K562 (cell line): Measurements from ENCODE around the gene CSNK1D. TPM values are rescaled to one million over a fixed set of nuclear protein-coding genes. Genes with fewer than 3 reads are reported as not detected.

ENCODE experiments used
- ASH1L ChIP-seq: fragments of 450-650 bp; IDR thresholded peaks from 2 replicates; pipeline ENCODE4 v1.6.1; 2018; ENCODE audit warnings: borderline replicate concordance, mild to moderate bottlenecking, low read depth; ENCODE audit not compliant: partially characterized antibody
- BHLHE40 ChIP-seq: IDR thresholded peaks from 2 replicates; pipeline ENCODE4 v1.6.1; 2011; ENCODE audit warnings: low read length, improper control_type of control experiment
- CBFB ChIP-seq: sonication (generic); formaldehyde crosslinking; IDR thresholded peaks from 2 replicates; pipeline ENCODE4 v1.4.0; 2020; ENCODE audit warnings: mild to moderate bottlenecking, missing genetic modification reagents
- EHMT2 ChIP-seq: fragments of 450-650 bp; IDR thresholded peaks from 2 replicates; pipeline ENCODE4 v1.6.1; 2018; ENCODE audit warnings: antibody characterized with exemption
- HOXB6 ChIP-seq: fragments of 250-450 bp; sonication (Bioruptor Pico); IDR thresholded peaks from 2 replicates; pipeline ENCODE4 v1.5.1; 2022; ENCODE audit warnings: mild to moderate bottlenecking, borderline replicate concordance
- LEF1 ChIP-seq: fragments of 450-650 bp; IDR thresholded peaks from 2 replicates; pipeline ENCODE4 v1.6.1; 2016; ENCODE audit warnings: mild to moderate bottlenecking
- MTA2 ChIP-seq: fragments of 450-650 bp; IDR thresholded peaks from 2 replicates; pipeline ENCODE4 v1.6.1; 2016; ENCODE audit warnings: low read depth
- NFIC ChIP-seq: fragments of 450-650 bp; IDR thresholded peaks from 2 replicates; pipeline ENCODE4 v1.6.1; 2017; ENCODE audit warnings: mild to moderate bottlenecking, inconsistent platforms
- NRF1 ChIP-seq, 2 experiments: fragments of 450-650 bp; IDR thresholded peaks in 1 of 2; conservative IDR thresholded peaks in 1 of 2; 2 replicates each; pipeline ENCODE4 v1.6.1; 2014; ENCODE audit warnings: mild to moderate bottlenecking in 2 of 2
- PTTG1 ChIP-seq: fragments of 450-650 bp; IDR thresholded peaks from 2 replicates; pipeline ENCODE4 v1.6.1; 2016; ENCODE audit warnings: low read depth, mild to moderate bottlenecking, missing genetic modification characterization, missing compliant biosample characterization
- RBM17 ChIP-seq: fragments of 200-400 bp; formaldehyde crosslinking; IDR thresholded peaks from 2 replicates; pipeline ENCODE4 v1.6.1; 2017; ENCODE audit warnings: low read depth, mild to moderate bottlenecking, low read length, borderline replicate concordance
- SMARCA4 ChIP-seq: fragments of 450-650 bp; IDR thresholded peaks from 2 replicates; pipeline ENCODE4 v1.6.1; 2016
- SMC3 ChIP-seq: conservative IDR thresholded peaks from 2 replicates; pipeline ENCODE4 v1.6.1; 2011; ENCODE audit warnings: low read depth, low read length, improper control_type of control experiment; ENCODE audit not compliant: insufficient read depth
- U2AF1 ChIP-seq: fragments of 200-400 bp; formaldehyde crosslinking; optimal IDR thresholded peaks from 2 replicates; pipeline ENCODE3; 2017; ENCODE audit warnings: mild to moderate bottlenecking, low read depth, low read length, moderate library complexity
- ZNF12 ChIP-seq: sonication (generic); formaldehyde crosslinking; IDR thresholded peaks from 2 replicates; pipeline ENCODE4 v1.4.0; 2020; ENCODE audit warnings: mild to moderate bottlenecking, missing genetic modification reagents
- ZNF41 ChIP-seq: fragments of 250-450 bp; sonication (Bioruptor Pico); conservative IDR thresholded peaks from 2 replicates; pipeline ENCODE4 v1.4.0; 2020; ENCODE audit warnings: mild to moderate bottlenecking
- ZNF695 ChIP-seq: fragments of 450-650 bp; formaldehyde crosslinking; IDR thresholded peaks from 2 replicates; pipeline ENCODE4 v1.4.0; 2020; ENCODE audit warnings: mild to moderate bottlenecking, moderate library complexity
- ZNF79 ChIP-seq: fragments of 250-450 bp; sonication (Bioruptor Pico); IDR thresholded peaks from 2 replicates; pipeline ENCODE4 v1.4.0; 2020; ENCODE audit warnings: low read depth, mild to moderate bottlenecking, moderate library complexity
- polyA plus RNA-seq, 8 experiments: library from polyadenylated mRNA; depleted of rRNA in 4 of 8; stranded (reverse) in 5 of 8; unstranded in 3 of 8; fragments of >200 nt; fragmentation: Nextera tagmentation in 2 of 8; fragmentation: Illumina TruSeq in 1 of 8; extraction: Ambion mirVana in 2 of 8; extraction: Trizol in 1 of 8; gene quantifications; 2 replicates each; pipeline versions ENCODE4 v1.2.1 to v1.2.3, GENCODE V29; 2011 to 2014; ENCODE audit warnings: inconsistent platforms in 1 of 8, missing spikeins in 1 of 8
- total RNA-seq, 7 experiments: library from RNA; depleted of rRNA in 6 of 7; stranded (reverse); fragments of >200 nt in 6 of 7; fragmentation: Illumina TruSeq in 2 of 7; extraction: Trizol in 2 of 7; gene quantifications; 2 replicates each; pipeline versions ENCODE4 v1.2.1 to v1.2.3, GENCODE V29; 2011 to 2021; ENCODE audit warnings: low replicate concordance in 1 of 7
- TF ChIP-seq, protein P1 (sequence below): fragments of 200-800 bp; sonication (Bioruptor generic); IDR thresholded peaks from 2 replicates; pipeline ENCODE4 v1.6.1; 2017; ENCODE audit warnings: missing genetic modification characterization, missing compliant biosample characterization
- TF ChIP-seq, protein P2 (sequence below): sonication (generic); formaldehyde crosslinking; IDR thresholded peaks from 2 replicates; pipeline ENCODE4 v1.9.0; 2022; ENCODE audit warnings: mild to moderate bottlenecking, missing genetic modification reagents
- TF ChIP-seq, protein P3 (sequence below): sonication (generic); formaldehyde crosslinking; IDR thresholded peaks from 2 replicates; pipeline ENCODE4 v1.8.1; 2023; ENCODE audit warnings: mild to moderate bottlenecking, missing genetic modification reagents
- TF ChIP-seq, protein P4 (sequence below): fragments of 250-450 bp; sonication (Bioruptor Pico); IDR thresholded peaks from 2 replicates; pipeline ENCODE4 v1.5.0; 2022; ENCODE audit warnings: mild to moderate bottlenecking

Gene CSNK1D
- total and polyA plus RNA-seq, 9 of the 15 experiments (the other 6 are each of a cell fraction or from before 2014, with no cell fraction given) = 6.5 to 133 (median 41.3) TPM

DNA sequence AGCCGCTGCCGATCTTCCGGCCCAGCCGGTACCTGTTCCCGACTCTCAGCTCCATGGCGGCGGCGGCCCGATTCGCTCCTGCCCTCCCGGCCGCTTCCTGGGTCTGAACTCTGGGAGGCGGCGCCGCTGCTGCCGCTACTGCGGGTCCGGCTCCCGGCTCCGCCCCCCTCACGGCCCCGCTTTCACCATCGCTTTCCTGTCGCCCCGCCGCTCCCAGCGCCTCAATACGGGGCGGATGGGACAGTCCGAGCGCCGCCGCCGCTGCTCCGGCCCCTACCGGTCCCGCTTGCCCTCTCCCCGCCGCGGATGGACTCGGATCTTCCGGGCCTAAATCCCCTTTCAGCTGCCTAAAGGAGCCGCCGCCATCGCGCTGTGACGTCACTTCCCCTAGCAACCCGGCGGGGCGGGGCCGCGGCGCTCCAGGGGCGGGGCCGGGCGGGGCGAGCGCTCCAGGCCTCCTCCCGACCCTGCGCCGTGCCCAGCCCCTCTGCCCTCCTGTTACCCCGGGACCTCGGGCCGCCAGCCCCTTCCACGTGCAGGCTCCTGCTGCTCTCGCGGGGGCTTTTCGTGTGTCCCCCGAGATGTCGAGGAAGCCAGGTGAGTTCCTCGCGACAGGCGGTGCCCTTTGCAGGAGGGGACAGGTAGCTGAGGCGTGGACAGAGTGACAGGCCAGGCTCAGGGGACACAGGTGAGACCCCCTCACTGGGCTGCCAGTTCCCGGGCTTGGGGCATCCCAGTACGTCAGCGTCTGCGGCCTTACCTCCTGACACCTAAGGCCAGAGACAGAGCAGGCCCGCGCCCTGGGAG is at the start of gene CSNK1D (continued):
- peak; percentile 77 for TF ChIP-seq U2AF1
- no peak for TF ChIP-seq HOXB6 (CRISPR knock-in tag)
- no peak for TF ChIP-seq ZNF41 (CRISPR knock-in tag)
- no peak for TF ChIP-seq PTTG1 (tag)
- TF ChIP-seq RBM17 = no peak
- TF ChIP-seq, protein P1, sequence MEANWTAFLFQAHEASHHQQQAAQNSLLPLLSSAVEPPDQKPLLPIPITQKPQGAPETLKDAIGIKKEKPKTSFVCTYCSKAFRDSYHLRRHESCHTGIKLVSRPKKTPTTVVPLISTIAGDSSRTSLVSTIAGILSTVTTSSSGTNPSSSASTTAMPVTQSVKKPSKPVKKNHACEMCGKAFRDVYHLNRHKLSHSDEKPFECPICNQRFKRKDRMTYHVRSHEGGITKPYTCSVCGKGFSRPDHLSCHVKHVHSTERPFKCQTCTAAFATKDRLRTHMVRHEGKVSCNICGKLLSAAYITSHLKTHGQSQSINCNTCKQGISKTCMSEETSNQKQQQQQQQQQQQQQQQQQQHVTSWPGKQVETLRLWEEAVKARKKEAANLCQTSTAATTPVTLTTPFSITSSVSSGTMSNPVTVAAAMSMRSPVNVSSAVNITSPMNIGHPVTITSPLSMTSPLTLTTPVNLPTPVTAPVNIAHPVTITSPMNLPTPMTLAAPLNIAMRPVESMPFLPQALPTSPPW (CRISPR knock-in tag) = no peak; the same call in 1 of the 2 replicates
- TF ChIP-seq MTA2 = no peak
- TF ChIP-seq ZNF79 (CRISPR knock-in tag) = no peak
- no peak for TF ChIP-seq EHMT2
- peak; percentile 72 for TF ChIP-seq NFIC
- no peak for TF ChIP-seq ASH1L
- peak; percentile 55 to 57 for TF ChIP-seq NRF1 (conservative IDR thresholded peaks at IDR 0.05 in 1 of 2, IDR thresholded peaks at IDR 0.05 in 1 of 2)
- no peak for TF ChIP-seq ZNF12 (CRISPR knock-in tag)
- TF ChIP-seq, protein P2, sequence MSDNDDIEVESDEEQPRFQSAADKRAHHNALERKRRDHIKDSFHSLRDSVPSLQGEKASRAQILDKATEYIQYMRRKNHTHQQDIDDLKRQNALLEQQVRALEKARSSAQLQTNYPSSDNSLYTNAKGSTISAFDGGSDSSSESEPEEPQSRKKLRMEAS = no peak
- no peak for TF ChIP-seq ZNF695
- TF ChIP-seq, protein P3, sequence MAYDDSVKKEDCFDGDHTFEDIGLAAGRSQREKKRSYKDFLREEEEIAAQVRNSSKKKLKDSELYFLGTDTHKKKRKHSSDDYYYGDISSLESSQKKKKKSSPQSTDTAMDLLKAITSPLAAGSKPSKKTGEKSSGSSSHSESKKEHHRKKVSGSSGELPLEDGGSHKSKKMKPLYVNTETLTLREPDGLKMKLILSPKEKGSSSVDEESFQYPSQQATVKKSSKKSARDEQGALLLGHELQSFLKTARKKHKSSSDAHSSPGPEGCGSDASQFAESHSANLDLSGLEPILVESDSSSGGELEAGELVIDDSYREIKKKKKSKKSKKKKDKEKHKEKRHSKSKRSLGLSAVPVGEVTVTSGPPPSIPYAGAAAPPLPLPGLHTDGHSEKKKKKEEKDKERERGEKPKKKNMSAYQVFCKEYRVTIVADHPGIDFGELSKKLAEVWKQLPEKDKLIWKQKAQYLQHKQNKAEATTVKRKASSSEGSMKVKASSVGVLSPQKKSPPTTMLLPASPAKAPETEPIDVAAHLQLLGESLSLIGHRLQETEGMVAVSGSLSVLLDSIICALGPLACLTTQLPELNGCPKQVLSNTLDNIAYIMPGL = no peak
- TF ChIP-seq SMARCA4 = no peak
- TF ChIP-seq BHLHE40 = no peak
- no peak for TF ChIP-seq LEF1
- TF ChIP-seq CBFB = peak; percentile 83; the same call in 1 of the 2 replicates
- TF ChIP-seq, protein P4, sequence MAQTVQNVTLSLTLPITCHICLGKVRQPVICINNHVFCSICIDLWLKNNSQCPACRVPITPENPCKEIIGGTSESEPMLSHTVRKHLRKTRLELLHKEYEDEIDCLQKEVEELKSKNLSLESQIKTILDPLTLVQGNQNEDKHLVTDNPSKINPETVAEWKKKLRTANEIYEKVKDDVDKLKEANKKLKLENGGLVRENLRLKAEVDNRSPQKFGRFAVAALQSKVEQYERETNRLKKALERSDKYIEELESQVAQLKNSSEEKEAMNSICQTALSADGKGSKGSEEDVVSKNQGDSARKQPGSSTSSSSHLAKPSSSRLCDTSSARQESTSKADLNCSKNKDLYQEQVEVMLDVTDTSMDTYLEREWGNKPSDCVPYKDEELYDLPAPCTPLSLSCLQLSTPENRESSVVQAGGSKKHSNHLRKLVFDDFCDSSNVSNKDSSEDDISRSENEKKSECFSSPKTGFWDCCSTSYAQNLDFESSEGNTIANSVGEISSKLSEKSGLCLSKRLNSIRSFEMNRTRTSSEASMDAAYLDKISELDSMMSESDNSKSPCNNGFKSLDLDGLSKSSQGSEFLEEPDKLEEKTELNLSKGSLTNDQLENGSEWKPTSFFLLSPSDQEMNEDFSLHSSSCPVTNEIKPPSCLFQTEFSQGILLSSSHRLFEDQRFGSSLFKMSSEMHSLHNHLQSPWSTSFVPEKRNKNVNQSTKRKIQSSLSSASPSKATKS = no peak
- TF ChIP-seq SMC3 = no peak
